Neural progenitor cell (in vitro differentiated cells): ENCODE results near the gene PCNT.

Source experiments
- CTCF ChIP-seq: fragments of 200-600 bp; sonication (generic); IDR thresholded peaks from 2 replicates; pipeline ENCODE4 v1.5.1; 2017; ENCODE audit warnings: antibody characterized with exemption, mild to moderate bottlenecking
- EZH2 ChIP-seq: fragments of 200-600 bp; sonication (generic); IDR thresholded peaks from 2 replicates; pipeline ENCODE4 v1.6.1; 2017; ENCODE audit warnings: antibody characterized with exemption, mild to moderate bottlenecking, moderate library complexity

- TF ChIP-seq CTCF = no peak
- no peak for TF ChIP-seq EZH2
Observed at GRCh38 chr21:46418265-46418946, 94.5 kb downstream of the PCNT start.
